IMR-90 (cell line): Measurements from ENCODE around the gene ITGA1. TPM values are rescaled to one million over a fixed set of nuclear protein-coding genes. Genes with fewer than 3 reads are reported as not detected.

ENCODE experiments used
- ATAC-seq: fragments of 200-7000 bp; cut with Tn5 transposase; 2 replicates; pipeline ENCODE4 v1.9.1; 2020; ENCODE audit warnings: low read depth, mild to moderate bottlenecking, moderate library complexity
- BruUV-seq: library from RNA; stranded (reverse); fragments of 400-500 nt; replicated peaks from 2 replicates; lab custom pipeline; 2021; lab: Mats Ljungman, UMichigan
- CTCF ChIA-PET: fragments of 300-600 bp; formaldehyde crosslinking; extraction: SDS; loops from one replicate; lab custom pipeline; 2021; ENCODE audit warnings: antibody characterized with exemption; lab: Yijun Ruan, JAX
- POLR2A ChIA-PET: fragments of 300-600 bp; sonication (Branson Sonifier 250); formaldehyde crosslinking; loops from one replicate; lab custom pipeline; 2022; ENCODE audit warnings: antibody characterized with exemption; ENCODE audit not compliant: unreplicated experiment; lab: Charles Lee
- DNase-seq: peaks from one replicate; pipeline ENCODE4 v3.0.0; 2013
- H2AFZ ChIP-seq: replicated peaks from 2 replicates; pipeline ENCODE3; 2013; ENCODE audit warnings: low read length, mild to moderate bottlenecking; ENCODE audit not compliant: poor library complexity
- H2AK5ac ChIP-seq: 2 replicates; pipeline ENCODE4 v1.6.1; 2013; ENCODE audit warnings: low read depth, low read length, inconsistent platforms
- H2AK9ac ChIP-seq: replicated peaks from 2 replicates; pipeline ENCODE3; 2013; ENCODE audit warnings: mild to moderate bottlenecking, low read depth, low read length, moderate library complexity; ENCODE audit not compliant: poor library complexity
- H2BK120ac ChIP-seq: 2 replicates; pipeline ENCODE4 v1.6.1; 2013; ENCODE audit warnings: low read depth, low read length, inconsistent platforms
- H2BK15ac ChIP-seq: 3 replicates; pipeline ENCODE4 v1.6.1; 2013; ENCODE audit warnings: low read depth, low read length, inconsistent platforms
- H2BK20ac ChIP-seq: 2 replicates; pipeline ENCODE4 v1.6.1; 2013; ENCODE audit warnings: low read depth, mild to moderate bottlenecking, inconsistent platforms, low read length, moderate library complexity
- H2BK5ac ChIP-seq: 2 replicates; pipeline ENCODE4 v1.6.1; 2013; ENCODE audit warnings: mild to moderate bottlenecking, low read depth, low read length, inconsistent platforms; ENCODE audit not compliant: poor library complexity, severe bottlenecking
- H3K14ac ChIP-seq: replicated peaks from 2 replicates; pipeline ENCODE4 v1.6.1; 2013; ENCODE audit warnings: low read depth, low read length, inconsistent platforms
- H3K18ac ChIP-seq: 2 replicates; pipeline ENCODE4 v1.6.1; 2013; ENCODE audit warnings: low read depth, low read length, control low read depth
- H3K23ac ChIP-seq: 2 replicates; pipeline ENCODE4 v1.6.1; 2013; ENCODE audit warnings: low read depth, low read length, inconsistent platforms
- H3K27ac ChIP-seq: 2 replicates; pipeline ENCODE4 v1.5.1; 2013; ENCODE audit warnings: mild to moderate bottlenecking, control low read depth, low read length; ENCODE audit not compliant: insufficient read depth
- H3K27me3 ChIP-seq: 2 replicates; pipeline ENCODE4 v1.6.1; 2013; ENCODE audit warnings: low read length; ENCODE audit not compliant: control insufficient read depth, insufficient read depth
- H3K36me3 ChIP-seq: 2 replicates; pipeline ENCODE4 v1.6.1; 2013; ENCODE audit warnings: low read length, mixed read lengths; ENCODE audit not compliant: control insufficient read depth, insufficient read depth
- H3K4ac ChIP-seq: 2 replicates; pipeline ENCODE4 v1.6.1; 2013; ENCODE audit warnings: low read depth, low read length, inconsistent platforms
- H3K4me1 ChIP-seq: 2 replicates; pipeline ENCODE4 v1.6.1; 2013; ENCODE audit warnings: low read length, mixed read lengths; ENCODE audit not compliant: control insufficient read depth, insufficient read depth
- H3K4me2 ChIP-seq: 2 replicates; pipeline ENCODE4 v1.6.1; 2013; ENCODE audit warnings: low read depth, mild to moderate bottlenecking, control low read depth, low read length, moderate library complexity
- H3K4me3 ChIP-seq: 2 replicates; pipeline ENCODE4 v1.5.1; 2013; ENCODE audit warnings: low read depth, mild to moderate bottlenecking, control low read depth, low read length, moderate library complexity; ENCODE audit not compliant: insufficient read depth
- H3K56ac ChIP-seq: 2 replicates; pipeline ENCODE4 v1.6.1; 2013; ENCODE audit warnings: low read length, inconsistent platforms; ENCODE audit not compliant: insufficient read depth; ENCODE audit errors: extremely low read depth
- H3K79me1 ChIP-seq, 2 experiments: 2 replicates each; pipeline ENCODE4 v1.6.1; 2013; ENCODE audit warnings: low read length in 2 of 2, inconsistent platforms in 1 of 2, low read depth in 1 of 2
- H3K9ac ChIP-seq: 2 replicates; pipeline ENCODE4 v1.6.1; 2013; ENCODE audit warnings: low read depth, low read length, control low read depth
- H3K9me1 ChIP-seq: 2 replicates; pipeline ENCODE4 v1.6.1; 2013; ENCODE audit warnings: low read length, inconsistent platforms; ENCODE audit not compliant: insufficient read depth
- H3K9me3 ChIP-seq: 2 replicates; pipeline ENCODE4 v1.6.1; 2013; ENCODE audit warnings: low read length; ENCODE audit not compliant: control insufficient read depth, insufficient read depth
- H4K20me1 ChIP-seq: 2 replicates; pipeline ENCODE4 v1.6.1; 2013; ENCODE audit warnings: low read length, inconsistent platforms; ENCODE audit not compliant: insufficient read depth
- H4K5ac ChIP-seq: 2 replicates; pipeline ENCODE4 v1.6.1; 2013; ENCODE audit warnings: mild to moderate bottlenecking, low read depth, low read length, control low read depth
- H4K8ac ChIP-seq, 2 experiments: 2 replicates each; pipeline ENCODE4 v1.6.1; 2013; ENCODE audit warnings: low read depth in 2 of 2, low read length in 2 of 2, control low read depth in 1 of 2, inconsistent platforms in 1 of 2
- H4K91ac ChIP-seq: 2 replicates; pipeline ENCODE4 v1.6.1; 2013; ENCODE audit warnings: low read depth, low read length, inconsistent platforms; ENCODE audit not compliant: insufficient read depth
- BHLHE40 ChIP-seq: fragments of 150-350 bp; IDR thresholded peaks from 2 replicates; pipeline ENCODE4 v1.6.1; 2016; ENCODE audit warnings: mild to moderate bottlenecking, low read depth, low read length
- CEBPB ChIP-seq: IDR thresholded peaks from 2 replicates; pipeline ENCODE4 v1.6.1; 2012; ENCODE audit warnings: low read depth, low read length, improper control_type of control experiment
- CHD1 ChIP-seq: IDR thresholded peaks from 2 replicates; pipeline ENCODE4 v1.6.1; 2012; ENCODE audit warnings: low read depth, low read length, improper control_type of control experiment
- MAZ ChIP-seq: IDR thresholded peaks from 2 replicates; pipeline ENCODE4 v1.6.1; 2012; ENCODE audit warnings: low read depth, mild to moderate bottlenecking, low read length, improper control_type of control experiment, moderate library complexity, borderline replicate concordance
- POLR2A ChIP-seq: IDR thresholded peaks from 2 replicates; pipeline ENCODE4 v1.6.1; 2012; ENCODE audit warnings: mild to moderate bottlenecking, low read depth, low read length
- RAD21 ChIP-seq: IDR thresholded peaks from 2 replicates; pipeline ENCODE4 v1.6.1; 2012; ENCODE audit warnings: low read length, improper control_type of control experiment
- WGBS, 2 experiments: methylation state at CpG; one replicate each; pipeline versions ENCODE4 v1.1.5 to v1.1.7; 2013; ENCODE audit warnings: missing lambda C conversion rate in 2 of 2; ENCODE audit not compliant: insufficient read length in 1 of 2; ENCODE audit errors: extremely low coverage in 2 of 2; 5-methylcytosine and 5-hydroxymethylcytosine counted together
- dilution Hi-C: fragments of 300-500 bp; cut with HindIII; formaldehyde crosslinking; loops from one replicate; pipeline ENCODE4 v1.14.3; 2018; ENCODE audit warnings: low sequenced_read_pairs; ENCODE audit not compliant: unreplicated experiment
- in situ Hi-C: fragments of 300-500 bp; cut with MboI; formaldehyde crosslinking; loops from 3 replicates; pipeline ENCODE4 v1.14.3; 2019; ENCODE audit warnings: low sequenced_read_pairs, inconsistent platforms, mixed read lengths
- intact Hi-C: fragments of 100-400 bp; cut with micrococcal nuclease; formaldehyde crosslinking; loops from 2 replicates; pipeline ENCODE4 v1.10.0; 2022
- polyA plus RNA-seq, 3 experiments: library from polyadenylated mRNA; depleted of rRNA; stranded (reverse); fragments of >200 nt; gene quantifications; 2 replicates each; pipeline ENCODE4 v1.2.3, GENCODE V29; 2012; ENCODE audit warnings: low replicate concordance in 1 of 3
- total RNA-seq: library from RNA; depleted of rRNA; stranded (reverse); fragments of >200 nt; gene quantifications from 2 replicates; pipeline ENCODE4 v1.2.3, GENCODE V29; 2012
- TF ChIP-seq, protein P1 (sequence below): fragments of 150-350 bp; IDR thresholded peaks from 2 replicates; pipeline ENCODE4 v1.6.1; 2017; ENCODE audit warnings: mild to moderate bottlenecking, antibody characterized with exemption, low read length, low read depth
- TF ChIP-seq, protein P2 (sequence below): fragments of 150-350 bp; IDR thresholded peaks from 2 replicates; pipeline ENCODE4 v1.6.1; 2016; ENCODE audit warnings: low read depth, mild to moderate bottlenecking, low read length, moderate library complexity, borderline replicate concordance

ITGA1 gene
- total and polyA plus RNA-seq, 2 of the 4 experiments (the other 2 are of a cell fraction) = 22.3 to 95.2 TPM

DNA sequence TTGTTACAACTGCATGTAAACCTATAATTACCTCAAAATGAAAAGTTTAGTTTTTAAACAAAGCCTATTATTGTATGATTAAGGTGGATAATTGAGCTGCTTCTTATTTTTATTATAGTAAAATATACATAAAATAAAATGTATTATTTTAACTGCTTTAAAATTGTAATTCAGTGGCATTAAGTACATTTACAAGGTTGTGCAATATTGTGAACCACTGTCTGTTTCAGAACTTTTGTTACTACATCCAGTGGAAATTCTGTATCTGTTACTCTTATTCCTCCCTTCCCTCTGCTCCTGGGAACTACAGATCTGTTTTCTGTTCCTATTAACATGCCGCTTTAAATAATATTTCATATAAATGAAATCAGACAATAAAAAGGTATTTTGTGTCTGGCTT, 37.1 kb downstream of the ITGA1 start:
- Histone ChIP-seq H2BK5ac (no peak overlapping the region), H2AFZ (no peak overlapping the region), H3K36me3 (peaks cover 2% of the 10 kb centered on the region), H4K91ac (no peak overlapping the region), H3K4me2 (no peak overlapping the region), H3K9me1 (peaks cover 4% of the 10 kb centered on the region; the same call in 1 of the 2 replicates), H2AK9ac (no peak overlapping the region), H3K4ac (no peak overlapping the region), H3K79me1 (peaks cover 3 to 49% of the 10 kb centered on the region in 2 experiments), H3K23ac (no peak overlapping the region), H3K4me1 (peaks cover 3% of the 10 kb centered on the region), H3K27ac (no peak overlapping the region), H4K5ac (no peak overlapping the region), H2BK120ac (no peak overlapping the region), H3K18ac (no peak overlapping the region), H2BK15ac (no peak overlapping the region), H3K56ac (no peak overlapping the region), H3K9ac (no peak overlapping the region), H3K14ac (no peak overlapping the region), H4K20me1 (0 out of 2 replicates have a peak, but pooled peaks cover 6% of the 10 kb centered on the region), H3K4me3 (no peak overlapping the region), H2BK20ac (no peak overlapping the region), H3K9me3 (no peaks in the 10 kb centered on the region), H4K8ac (no peak overlapping the region), H2AK5ac (no peak overlapping the region), H3K27me3 (no peaks in the 10 kb centered on the region)
- in situ Hi-C loops (no loop called here), intact Hi-C loops (no loop called here), dilution Hi-C loops (no loop called here)
- BruUV-seq = no TSS peak
- DNase-seq = no peak
- ChIA-PET POLR2A (no interaction called here), CTCF (no interaction called here)
- no CpG with 5 or more reads among the region's 1 CpG for WGBS, 2 experiments
- ATAC-seq = no peak
- TF ChIP-seq, protein P1, sequence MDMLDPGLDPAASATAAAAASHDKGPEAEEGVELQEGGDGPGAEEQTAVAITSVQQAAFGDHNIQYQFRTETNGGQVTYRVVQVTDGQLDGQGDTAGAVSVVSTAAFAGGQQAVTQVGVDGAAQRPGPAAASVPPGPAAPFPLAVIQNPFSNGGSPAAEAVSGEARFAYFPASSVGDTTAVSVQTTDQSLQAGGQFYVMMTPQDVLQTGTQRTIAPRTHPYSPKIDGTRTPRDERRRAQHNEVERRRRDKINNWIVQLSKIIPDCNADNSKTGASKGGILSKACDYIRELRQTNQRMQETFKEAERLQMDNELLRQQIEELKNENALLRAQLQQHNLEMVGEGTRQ = no peak
- TF ChIP-seq POLR2A = no peak
- TF ChIP-seq MAZ = no peak
- TF ChIP-seq RAD21 = no peak
- TF ChIP-seq BHLHE40 = no peak
- TF ChIP-seq CHD1 = no peak
- peak; percentile 57 for TF ChIP-seq CEBPB
- TF ChIP-seq, protein P2, sequence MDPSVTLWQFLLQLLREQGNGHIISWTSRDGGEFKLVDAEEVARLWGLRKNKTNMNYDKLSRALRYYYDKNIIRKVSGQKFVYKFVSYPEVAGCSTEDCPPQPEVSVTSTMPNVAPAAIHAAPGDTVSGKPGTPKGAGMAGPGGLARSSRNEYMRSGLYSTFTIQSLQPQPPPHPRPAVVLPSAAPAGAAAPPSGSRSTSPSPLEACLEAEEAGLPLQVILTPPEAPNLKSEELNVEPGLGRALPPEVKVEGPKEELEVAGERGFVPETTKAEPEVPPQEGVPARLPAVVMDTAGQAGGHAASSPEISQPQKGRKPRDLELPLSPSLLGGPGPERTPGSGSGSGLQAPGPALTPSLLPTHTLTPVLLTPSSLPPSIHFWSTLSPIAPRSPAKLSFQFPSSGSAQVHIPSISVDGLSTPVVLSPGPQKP = no peak
